ENCODE data around the gene STEAP1. TPM values are rescaled to one million over a fixed set of nuclear protein-coding genes. Genes with fewer than 3 reads are reported as not detected.

Gene STEAP1
- total RNA-seq, 1 experiment from 2014 or later, result 5.5 TPM

GRCh38 chr7:90188281-90188680 is 34.0 kb downstream of the STEAP1 start:
- no TSS peak for BruUV-seq (replicated peaks)
- Histone ChIP-seq H3K36me3 (ENCODE audit: control insufficient read depth, insufficient read depth, low read length) (no peaks in the 10 kb centered on the region), H3K27ac (ENCODE audit: low read length) (no peak overlapping the region), H3K9me3 (ENCODE audit: control insufficient read depth, insufficient read depth, low read depth, low read length) (peaks cover 8% of the 10 kb centered on the region), H3K27me3 (ENCODE audit: control insufficient read depth, insufficient read depth, low read length) (no peaks in the 10 kb centered on the region), H3K4me1 (ENCODE audit: control insufficient read depth, insufficient read depth, low read length) (no peaks in the 10 kb centered on the region), H3K4me3 (ENCODE audit: low read depth in 2 of 2, low read length in 2 of 2) (no peak overlapping the region)
- POLR2A ChIA-PET, result no interaction called here
- intact Hi-C loops (cut with micrococcal nuclease; ENCODE audit: unreplicated experiment), result no loop called here
- in situ Hi-C loops (cut with HindIII; ENCODE audit: low pct_unique_long_range_greater_than_20kb, low sequenced_read_pairs), result no loop called here
- ATAC-seq (no peak), DNase-seq (ENCODE audit: low read depth, low spot score) (no peak)
- CTCF ChIA-PET, result no interaction called here
- TF ChIP-seq POLR2AphosphoS5 (IDR thresholded peaks at IDR 0.05; ENCODE audit: low read depth, low read length), result no peak
- TF ChIP-seq CTCF (IDR thresholded peaks at IDR 0.05), result no peak
- no peak for TF ChIP-seq SIN3A (IDR thresholded peaks at IDR 0.05; ENCODE audit: borderline replicate concordance, insufficient read depth, low read depth, low read length)
- no peak for TF ChIP-seq TCF7L2 (IDR thresholded peaks at IDR 0.05; ENCODE audit: low read depth, low read length)
- no peak for TF ChIP-seq REST (IDR thresholded peaks at IDR 0.05; ENCODE audit: insufficient read depth in 1 of 2, low read depth in 2 of 2, low read length in 1 of 2)

- CTCF ChIA-PET, result no interaction called here
- ATAC-seq, result no peak
- POLR2A ChIA-PET, result no interaction called here
- in situ Hi-C loops (cut with HindIII; ENCODE audit: low pct_unique_long_range_greater_than_20kb, low sequenced_read_pairs) (no loop called here), intact Hi-C loops (cut with micrococcal nuclease; ENCODE audit: unreplicated experiment) (no loop called here)
- BruUV-seq (replicated peaks), result no TSS peak
- no peaks in the 10 kb centered on the region for H3K27me3 ChIP-seq (ENCODE audit: control insufficient read depth, insufficient read depth, low read length)
- H3K27ac ChIP-seq (ENCODE audit: low read length), result no peak overlapping the region
- DNase-seq (ENCODE audit: low read depth, low spot score), result no peak
- no peaks in the 10 kb centered on the region for H3K4me1 ChIP-seq (ENCODE audit: control insufficient read depth, insufficient read depth, low read length)
- TF ChIP-seq REST (IDR thresholded peaks at IDR 0.05; ENCODE audit: insufficient read depth in 1 of 2, low read depth in 2 of 2, low read length in 1 of 2), result no peak
- TF ChIP-seq SIN3A (IDR thresholded peaks at IDR 0.05; ENCODE audit: borderline replicate concordance, insufficient read depth, low read depth, low read length), result no peak
- TF ChIP-seq TCF7L2 (IDR thresholded peaks at IDR 0.05; ENCODE audit: low read depth, low read length), result no peak
- TF ChIP-seq CTCF (IDR thresholded peaks at IDR 0.05), result no peak
- TF ChIP-seq POLR2AphosphoS5 (IDR thresholded peaks at IDR 0.05; ENCODE audit: low read depth, low read length), result no peak
- H3K36me3 ChIP-seq (ENCODE audit: control insufficient read depth, insufficient read depth, low read length), result no peaks in the 10 kb centered on the region
- H3K4me3 ChIP-seq (ENCODE audit: low read depth in 2 of 2, low read length in 2 of 2), result no peak overlapping the region
- H3K9me3 ChIP-seq (ENCODE audit: control insufficient read depth, insufficient read depth, low read depth, low read length), result peaks cover 8% of the 10 kb centered on the region
Observed at GRCh38 chr7:90190995-90191394, 36.7 kb downstream of the STEAP1 start.

Data from Panc1 (cell line).